Smooth muscle cell (in vitro differentiated cells): ENCODE results near the gene ADGRE2. TPM values are rescaled to one million over a fixed set of nuclear protein-coding genes. Genes with fewer than 3 reads are reported as not detected.
"Not testable (repeated sequence)": the region's sequence is repeated elsewhere in the genome, so short reads cannot be mapped to it uniquely, and the experiment has no call there.

Experiments
- DNase-seq: peaks from one replicate; lab custom pipeline; 2025; ENCODE audit not compliant: unreplicated experiment; lab: John Stamatoyannopoulos, UW
- H2AFZ ChIP-seq: fragments of 200-600 bp; sonication (generic); 2 replicates; pipeline ENCODE4 v1.6.0; 2016; ENCODE audit warnings: antibody characterized with exemption, low read depth, mild to moderate bottlenecking
- H3F3A ChIP-seq: fragments of 200-600 bp; sonication (generic); 2 replicates; pipeline ENCODE4 v1.6.0; 2017; ENCODE audit warnings: antibody characterized with exemption, low read depth
- H3K27ac ChIP-seq: fragments of 200-600 bp; sonication (generic); 2 replicates; pipeline ENCODE4 v1.5.1; 2016; ENCODE audit warnings: low read depth, mild to moderate bottlenecking
- H3K27me3 ChIP-seq: fragments of 200-600 bp; sonication (generic); 2 replicates; pipeline ENCODE4 v1.6.1; 2016; ENCODE audit warnings: low read depth, mild to moderate bottlenecking
- H3K36me3 ChIP-seq: fragments of 200-600 bp; sonication (generic); 2 replicates; pipeline ENCODE4 v1.5.1; 2016; ENCODE audit warnings: low read depth
- H3K4me1 ChIP-seq: fragments of 200-600 bp; sonication (generic); 2 replicates; pipeline ENCODE4 v1.5.1; 2016; ENCODE audit warnings: low read depth
- H3K4me2 ChIP-seq: fragments of 200-600 bp; sonication (generic); 2 replicates; pipeline ENCODE4 v1.6.0; 2016; ENCODE audit warnings: mild to moderate bottlenecking
- H3K4me3 ChIP-seq: fragments of 200-600 bp; sonication (generic); 2 replicates; pipeline ENCODE4 v1.5.1; 2016; ENCODE audit warnings: mild to moderate bottlenecking
- H3K79me2 ChIP-seq: fragments of 200-600 bp; sonication (generic); 2 replicates; pipeline ENCODE4 v1.6.0; 2016; ENCODE audit warnings: low read depth, mild to moderate bottlenecking
- H3K9ac ChIP-seq: fragments of 200-600 bp; sonication (generic); 2 replicates; pipeline ENCODE4 v1.6.0; 2016; ENCODE audit warnings: low read depth
- H3K9me3 ChIP-seq: fragments of 200-600 bp; sonication (generic); replicated peaks from 2 replicates; pipeline ENCODE4 v1.5.1; 2016; ENCODE audit warnings: low read depth
- H4K20me1 ChIP-seq: fragments of 200-600 bp; sonication (generic); 2 replicates; pipeline ENCODE4 v1.6.0; 2016; ENCODE audit warnings: low read depth
- WGBS: methylation state at CpG from one replicate; pipeline ENCODE4 v1.1.7; 2016; ENCODE audit warnings: low lambda C conversion rate; 5-methylcytosine and 5-hydroxymethylcytosine counted together
- polyA plus RNA-seq: library from polyadenylated mRNA; unstranded; fragments of >200 nt; fragmentation: Nextera tagmentation; extraction: Ambion mirVana; gene quantifications from 2 replicates; pipeline ENCODE4 v1.2.1, GENCODE V29; 2016
- total RNA-seq: library from RNA; depleted of rRNA; stranded (reverse); fragments of >200 nt; gene quantifications from 2 replicates; pipeline ENCODE4 v1.2.3, GENCODE V29; 2014
- TF ChIP-seq, protein P1 (sequence below): fragments of 200-600 bp; sonication (generic); IDR thresholded peaks from 2 replicates; pipeline ENCODE4 v1.5.1; 2017; ENCODE audit warnings: borderline replicate concordance, mild to moderate bottlenecking, antibody characterized with exemption; ENCODE audit not compliant: insufficient read depth, poor library complexity, severe bottlenecking

ADGRE2 gene
- total and polyA plus RNA-seq, 2 experiments from 2014 or later: 2.0 to 3.6 TPM

DNA sequence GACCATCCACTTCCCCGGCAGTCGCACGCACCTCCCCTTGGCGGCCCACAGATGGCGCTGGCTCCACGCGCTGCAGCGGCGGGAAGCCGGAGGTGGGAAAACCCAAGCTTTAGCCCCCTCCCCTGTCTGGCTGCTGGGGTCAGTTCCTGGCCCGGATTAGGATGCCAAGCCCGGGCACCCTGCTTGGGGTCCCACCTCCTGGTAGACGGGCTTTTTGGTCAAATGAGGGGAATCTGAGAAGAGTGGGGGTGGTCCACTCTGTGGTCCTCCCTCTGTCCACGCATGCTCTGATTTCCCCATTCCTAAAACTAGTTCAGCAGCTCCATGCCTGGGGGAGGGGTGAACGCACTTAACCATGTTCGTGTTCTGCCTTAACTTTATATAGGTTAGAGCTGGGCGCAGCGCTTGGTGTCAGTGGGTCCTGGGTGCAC, 8.1 kb upstream of the ADGRE2 start:
- Histone ChIP-seq H3F3A (no peaks in the 10 kb centered on the region), H4K20me1 (no peaks in the 10 kb centered on the region), H3K27me3 (no peaks in the 10 kb centered on the region), H3K9me3 (no peaks in the 10 kb centered on the region), H3K4me3 (no peak overlapping the region), H3K27ac (no peak overlapping the region), H3K9ac (no peak overlapping the region), H3K4me1 (no peaks in the 10 kb centered on the region), H2AFZ (peak overlapping the region; percentile 66), H3K79me2 (no peaks in the 10 kb centered on the region), H3K4me2 (peak overlapping the region; percentile 72), H3K36me3 (no peaks in the 10 kb centered on the region)
- TF ChIP-seq, protein P1, sequence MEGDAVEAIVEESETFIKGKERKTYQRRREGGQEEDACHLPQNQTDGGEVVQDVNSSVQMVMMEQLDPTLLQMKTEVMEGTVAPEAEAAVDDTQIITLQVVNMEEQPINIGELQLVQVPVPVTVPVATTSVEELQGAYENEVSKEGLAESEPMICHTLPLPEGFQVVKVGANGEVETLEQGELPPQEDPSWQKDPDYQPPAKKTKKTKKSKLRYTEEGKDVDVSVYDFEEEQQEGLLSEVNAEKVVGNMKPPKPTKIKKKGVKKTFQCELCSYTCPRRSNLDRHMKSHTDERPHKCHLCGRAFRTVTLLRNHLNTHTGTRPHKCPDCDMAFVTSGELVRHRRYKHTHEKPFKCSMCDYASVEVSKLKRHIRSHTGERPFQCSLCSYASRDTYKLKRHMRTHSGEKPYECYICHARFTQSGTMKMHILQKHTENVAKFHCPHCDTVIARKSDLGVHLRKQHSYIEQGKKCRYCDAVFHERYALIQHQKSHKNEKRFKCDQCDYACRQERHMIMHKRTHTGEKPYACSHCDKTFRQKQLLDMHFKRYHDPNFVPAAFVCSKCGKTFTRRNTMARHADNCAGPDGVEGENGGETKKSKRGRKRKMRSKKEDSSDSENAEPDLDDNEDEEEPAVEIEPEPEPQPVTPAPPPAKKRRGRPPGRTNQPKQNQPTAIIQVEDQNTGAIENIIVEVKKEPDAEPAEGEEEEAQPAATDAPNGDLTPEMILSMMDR: peak; percentile 57
- DNase-seq: no peak
- WGBS: 20% methylated on average over 18 of the region's 18 CpGs

DNA sequence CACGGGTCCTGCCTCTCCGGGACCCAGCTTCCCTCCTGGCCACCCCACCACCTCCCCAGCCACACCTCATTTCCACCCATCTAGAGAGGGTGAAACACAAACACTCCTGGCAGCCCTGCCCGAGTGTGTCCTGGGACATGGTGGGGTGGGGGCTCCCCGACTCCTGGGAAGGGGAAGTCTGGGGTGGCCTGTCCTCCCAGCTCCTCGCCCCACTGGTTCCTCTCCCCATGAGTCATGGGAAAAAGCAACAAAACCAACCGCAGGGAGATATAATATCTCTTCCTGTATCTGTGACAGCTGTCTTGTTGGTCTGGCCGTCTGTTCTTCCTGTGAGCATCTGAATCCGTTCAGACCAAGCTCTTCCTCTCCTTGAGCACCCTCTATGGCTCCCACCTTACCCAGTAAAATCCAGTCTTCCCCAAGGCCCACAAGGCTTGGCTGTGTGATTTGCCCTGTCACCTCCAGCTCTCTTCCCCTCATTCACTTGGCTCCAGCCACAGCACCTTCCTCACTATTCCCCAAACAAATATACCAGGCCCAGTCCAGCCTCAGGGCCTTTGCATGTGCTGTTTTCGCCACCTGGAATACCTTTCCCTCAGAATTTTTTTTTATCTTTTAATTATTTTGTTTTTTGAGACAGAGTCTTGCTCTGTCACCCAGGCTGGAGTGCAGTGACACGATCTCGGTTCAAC, 6.9 kb upstream of the ADGRE2 start:
- DNase-seq, H4K20me1 ChIP-seq, H3K4me1 ChIP-seq, H2AFZ ChIP-seq, H3K9me3 ChIP-seq, H3K79me2 ChIP-seq, H3K36me3 ChIP-seq, H3F3A ChIP-seq, H3K4me2 ChIP-seq, H3K27me3 ChIP-seq, H3K4me3 ChIP-seq: not testable (repeated sequence)
- peak overlapping the region; percentile 81 for H3K27ac ChIP-seq
- H3K9ac ChIP-seq: peak overlapping the region; percentile 47
- WGBS: 37% methylated on average over 9 of the region's 11 CpGs

DNA sequence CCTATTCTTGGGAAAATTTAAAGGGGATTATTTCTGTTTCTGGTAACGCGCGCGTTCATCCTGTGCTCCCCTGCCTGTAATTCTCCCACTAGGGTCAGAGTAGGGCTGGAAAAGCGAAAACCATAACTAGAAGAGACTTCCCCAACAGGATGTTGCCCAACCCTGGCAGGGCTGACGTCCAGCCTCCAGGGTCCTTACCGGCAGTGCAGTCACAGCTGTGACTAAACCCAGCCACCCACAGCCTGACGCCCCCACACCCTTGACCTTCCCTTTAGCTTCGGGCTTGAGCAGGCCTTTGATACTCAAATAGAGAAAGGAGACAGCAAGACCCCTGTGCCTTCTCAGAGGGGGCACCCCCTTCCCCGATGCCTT, 6.4 kb upstream of the ADGRE2 start:
- H3K4me3 ChIP-seq, H3F3A ChIP-seq, H4K20me1 ChIP-seq, H3K4me1 ChIP-seq, H3K9me3 ChIP-seq, H3K27me3 ChIP-seq, H3K36me3 ChIP-seq, H2AFZ ChIP-seq, DNase-seq, H3K79me2 ChIP-seq, H3K4me2 ChIP-seq: not testable (repeated sequence)
- Histone ChIP-seq H3K9ac (peak overlapping the region; percentile 47), H3K27ac (peak overlapping the region; percentile 81)
- WGBS: 46% methylated on average over 9 of the region's 10 CpGs

DNA sequence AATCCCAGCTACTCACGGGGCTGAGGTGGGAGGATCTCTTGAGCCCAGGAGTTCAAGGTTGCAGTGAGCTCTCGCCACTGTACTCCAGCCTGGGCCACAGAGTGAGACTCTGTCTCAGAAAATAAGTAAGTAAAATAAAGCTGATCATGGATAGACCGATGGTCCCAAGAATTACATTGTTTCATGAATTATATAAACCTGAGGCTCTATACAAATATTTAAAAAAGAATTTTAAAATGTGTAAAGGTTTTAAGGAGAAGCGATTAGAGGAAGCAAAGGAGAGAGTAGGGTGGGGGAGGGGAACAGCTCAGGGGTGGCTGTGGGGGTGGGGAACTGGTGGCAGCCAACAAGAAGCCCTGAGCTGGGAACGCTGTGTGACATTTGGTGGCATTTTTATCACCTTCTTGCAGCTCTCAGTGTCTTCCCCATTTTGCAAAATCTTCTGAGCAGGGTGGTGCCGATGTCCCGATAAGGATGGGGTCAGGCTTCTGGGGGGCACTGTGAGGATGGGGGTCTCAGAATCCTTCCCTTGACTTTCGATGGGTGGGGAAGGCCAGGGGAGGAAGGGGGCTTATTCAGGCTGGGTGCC, 5.1 kb upstream of the ADGRE2 start:
- H3K79me2 ChIP-seq, H2AFZ ChIP-seq, DNase-seq, H3K9ac ChIP-seq, H3F3A ChIP-seq, H3K4me3 ChIP-seq, H3K27ac ChIP-seq, H3K4me1 ChIP-seq, H3K9me3 ChIP-seq, H3K4me2 ChIP-seq, H4K20me1 ChIP-seq, H3K36me3 ChIP-seq, H3K27me3 ChIP-seq: not testable (repeated sequence)
- 78% methylated on average over 7 of the region's 8 CpGs for WGBS

DNA sequence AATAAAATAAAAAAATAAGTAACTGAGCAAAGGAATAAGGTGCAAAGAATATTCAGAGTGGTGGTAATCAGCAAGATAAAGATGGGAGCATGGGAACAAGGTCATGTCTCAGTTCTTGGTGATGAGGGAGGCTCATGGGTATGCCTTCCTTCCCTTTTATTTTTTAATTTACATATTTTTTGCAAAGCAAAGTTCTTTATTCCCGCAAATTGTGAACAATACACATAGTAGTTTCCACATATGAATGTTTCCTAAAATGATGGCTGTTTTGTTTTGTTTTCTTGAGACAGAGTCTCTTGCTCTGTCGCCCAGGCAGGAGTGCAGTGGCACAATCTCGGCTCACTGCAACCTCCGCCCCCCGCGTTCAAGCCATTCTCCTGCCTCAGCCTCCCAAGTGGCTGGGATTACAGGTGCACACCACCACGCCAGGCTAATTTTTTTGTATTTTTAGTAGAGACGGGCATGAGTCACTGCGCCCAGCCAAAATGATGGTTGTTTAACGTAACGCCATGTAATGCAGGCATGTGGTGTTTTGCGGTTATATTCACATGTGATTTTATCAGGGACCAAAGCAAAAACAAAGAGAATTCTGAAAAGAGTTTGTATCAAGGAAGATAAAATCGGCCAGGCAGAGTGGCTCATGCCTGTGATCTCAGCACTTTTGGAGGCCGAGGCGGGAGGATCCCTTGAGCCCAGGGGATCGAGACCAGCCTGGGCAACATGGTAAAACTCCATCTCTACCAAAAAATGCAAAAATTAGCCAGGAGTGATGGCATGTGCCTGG, 4.5 kb upstream of the ADGRE2 start:
- no peak overlapping the region for H3K4me3 ChIP-seq
- H2AFZ ChIP-seq: no peak overlapping the region
- no peaks in the 10 kb centered on the region for H4K20me1 ChIP-seq
- TF ChIP-seq, protein P1: no peak
- no peaks in the 10 kb centered on the region for H3K9me3 ChIP-seq
- 92% methylated on average over 16 of the region's 16 CpGs for WGBS
- H3K79me2 ChIP-seq: no peaks in the 10 kb centered on the region
- H3K27ac ChIP-seq: no peak overlapping the region
- H3F3A ChIP-seq: no peaks in the 10 kb centered on the region
- H3K9ac ChIP-seq: no peak overlapping the region
- no peak overlapping the region for H3K4me2 ChIP-seq
- H3K36me3 ChIP-seq: no peaks in the 10 kb centered on the region
- no peaks in the 10 kb centered on the region for H3K4me1 ChIP-seq
- H3K27me3 ChIP-seq: no peaks in the 10 kb centered on the region
- DNase-seq: no peak

DNA sequence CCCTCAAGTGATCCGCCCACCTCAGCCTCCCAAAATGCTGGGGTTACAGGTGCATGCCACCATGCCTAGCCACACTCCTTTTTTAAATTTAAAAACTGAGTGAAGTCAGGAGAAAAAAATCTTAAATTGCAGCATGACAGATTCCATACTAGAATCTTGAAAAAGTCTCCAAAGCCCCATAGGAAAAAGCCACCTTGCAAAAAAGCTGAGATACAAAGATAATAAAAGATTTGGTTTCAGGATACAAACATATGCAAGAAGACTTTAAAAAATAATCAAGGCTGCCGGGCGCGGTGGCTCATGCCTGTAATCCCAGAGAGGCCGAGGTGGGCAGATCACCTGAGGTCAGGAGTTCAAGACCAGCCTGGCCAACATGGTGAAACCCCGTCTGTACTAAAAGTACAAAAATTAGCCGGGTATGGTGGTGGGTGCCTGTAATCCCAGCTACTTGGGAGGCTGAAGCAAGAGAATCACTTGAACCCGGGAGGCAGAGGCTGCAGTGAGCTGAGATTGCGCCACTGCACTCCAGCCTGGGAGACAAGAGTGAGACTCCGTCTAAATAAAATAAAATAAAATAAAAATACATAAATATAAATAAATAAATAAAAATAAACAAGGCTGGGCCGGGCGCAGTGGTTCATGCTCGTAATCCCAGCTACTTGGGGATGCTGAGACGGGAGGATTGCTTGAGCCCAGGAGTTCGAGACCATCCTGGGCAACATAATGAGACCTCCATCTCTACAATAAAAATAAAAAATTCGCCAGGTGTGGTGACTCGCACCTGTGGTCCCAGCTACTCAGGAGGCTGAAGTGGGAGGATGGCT, 3.6 kb upstream of the ADGRE2 start:
- WGBS: 94% methylated on average over 17 of the region's 17 CpGs
- H3K36me3 ChIP-seq, H2AFZ ChIP-seq, H3K9me3 ChIP-seq, H4K20me1 ChIP-seq, H3K4me1 ChIP-seq, H3K4me2 ChIP-seq, H3F3A ChIP-seq, DNase-seq, H3K27ac ChIP-seq, H3K4me3 ChIP-seq, H3K79me2 ChIP-seq, H3K27me3 ChIP-seq, H3K9ac ChIP-seq: not testable (repeated sequence)
